Measurements from ENCODE around the gene P2RX4.
A peak's percentile ranks its signal among the peaks of the same experiment; 100 is the strongest.
"Not testable (repeated sequence)": the region's sequence is repeated elsewhere in the genome, so short reads cannot be mapped to it uniquely, and the experiment has no call there.

P2RX4 gene

DNA sequence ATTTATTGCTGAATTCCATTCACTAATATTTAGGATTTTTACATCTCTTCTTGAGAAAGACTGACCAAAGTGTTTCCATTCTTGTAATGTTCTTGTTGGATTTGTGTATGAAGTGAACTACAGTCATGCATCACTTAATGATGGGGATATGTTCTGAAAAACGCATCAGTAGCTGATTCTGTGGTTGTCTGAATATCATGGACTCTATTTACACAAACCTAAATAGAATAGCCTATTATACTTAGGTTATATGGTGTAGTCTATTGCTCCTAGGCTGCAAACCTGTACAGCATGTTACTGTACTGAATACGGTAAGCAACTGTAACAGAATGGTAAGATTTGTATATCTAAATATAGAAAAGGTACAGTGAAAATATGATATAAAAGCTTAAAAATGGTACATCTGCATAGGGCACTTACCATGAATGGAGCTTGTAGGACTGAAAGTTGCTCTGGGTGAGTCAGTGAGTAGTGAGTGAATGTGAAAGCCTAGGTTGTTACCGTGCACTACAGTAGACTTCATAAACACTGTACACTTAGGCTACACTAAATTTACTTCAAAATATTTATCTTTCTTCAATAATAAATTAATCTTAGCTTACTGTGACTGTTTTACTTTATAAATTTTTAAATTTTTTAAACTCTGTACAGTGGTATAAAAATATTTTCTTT is 27.6 kb upstream of the P2RX4 start:
- Mint-ChIP-seq H3K27ac (no peak overlapping the region), H3K4me3 (no peak overlapping the region), H3K36me3 (peaks cover 6% of the 10 kb centered on the region), H3K4me1 (peaks cover 4% of the 10 kb centered on the region), H3K27me3 (no peaks in the 10 kb centered on the region), H3K9me3 (no peaks in the 10 kb centered on the region)

DNA sequence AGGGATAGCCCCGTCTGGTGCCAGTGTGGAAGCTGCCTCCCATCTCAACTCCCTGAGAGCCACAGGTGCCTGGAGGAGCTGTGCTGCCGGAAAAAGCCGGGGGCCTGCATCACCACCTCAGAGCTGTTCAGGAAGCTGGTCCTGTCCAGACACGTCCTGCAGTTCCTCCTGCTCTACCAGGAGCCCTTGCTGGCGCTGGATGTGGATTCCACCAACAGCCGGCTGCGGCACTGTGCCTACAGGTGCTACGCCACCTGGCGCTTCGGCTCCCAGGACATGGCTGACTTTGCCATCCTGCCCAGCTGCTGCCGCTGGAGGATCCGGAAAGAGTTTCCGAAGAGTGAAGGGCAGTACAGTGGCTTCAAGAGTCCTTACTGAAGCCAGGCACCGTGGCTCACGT is 25.5 kb upstream of the P2RX4 start:
- no peak overlapping the region for H3K4me3 Mint-ChIP-seq
- H3K27ac Mint-ChIP-seq: no peak overlapping the region
- peaks cover 4% of the 10 kb centered on the region for H3K4me1 Mint-ChIP-seq
- no peaks in the 10 kb centered on the region for H3K27me3 Mint-ChIP-seq
- peaks cover 5% of the 10 kb centered on the region for H3K36me3 Mint-ChIP-seq
- H3K9me3 Mint-ChIP-seq: no peaks in the 10 kb centered on the region

DNA sequence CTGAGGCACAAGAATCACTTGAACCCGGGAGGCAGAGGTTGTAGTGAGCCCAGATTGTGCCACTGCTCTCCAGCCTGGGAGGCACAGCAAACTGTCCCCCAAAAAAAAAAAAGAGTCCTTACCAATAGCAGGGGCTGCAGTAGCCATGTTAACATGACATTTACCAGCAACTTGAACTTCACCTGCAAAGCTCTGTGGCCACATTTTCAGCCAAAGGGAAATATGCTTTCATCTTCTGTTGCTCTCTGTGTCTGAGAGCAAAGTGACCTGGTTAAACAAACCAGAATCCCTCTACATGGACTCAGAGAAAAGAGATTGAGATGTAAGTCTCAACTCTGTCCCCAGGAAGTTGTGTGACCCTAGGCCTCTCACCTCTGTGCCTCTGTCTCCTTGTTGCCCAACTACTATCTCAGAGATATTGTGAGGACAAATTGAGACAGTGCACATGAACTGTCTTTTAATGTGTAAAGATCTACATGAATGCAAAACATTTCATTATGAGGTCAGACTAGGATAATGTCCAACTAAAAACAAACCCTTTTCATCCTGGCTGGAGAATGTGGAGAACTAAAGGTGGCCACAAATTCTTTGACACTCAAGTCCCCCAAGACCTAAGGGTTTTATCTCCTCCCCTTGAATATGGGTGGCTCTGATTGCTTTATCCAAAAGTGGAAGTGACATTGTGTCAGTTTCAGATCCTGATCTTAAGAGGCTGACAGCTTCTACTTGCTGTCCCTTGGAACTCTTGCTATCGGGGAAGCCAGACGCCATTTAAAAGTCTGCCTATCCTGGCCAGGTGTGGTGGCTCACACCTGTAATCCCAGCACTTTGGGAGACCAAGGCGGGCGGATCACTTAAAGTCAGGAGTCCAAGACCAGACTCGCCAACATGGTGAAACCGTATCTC is 24.7 kb upstream of the P2RX4 start:
- H3K4me1 Mint-ChIP-seq: peaks cover 4% of the 10 kb centered on the region
- no peak overlapping the region for H3K27ac Mint-ChIP-seq
- H3K27me3 Mint-ChIP-seq: no peaks in the 10 kb centered on the region
- peaks cover 4% of the 10 kb centered on the region for H3K36me3 Mint-ChIP-seq
- H3K9me3 Mint-ChIP-seq: no peaks in the 10 kb centered on the region
- no peak overlapping the region for H3K4me3 Mint-ChIP-seq

DNA sequence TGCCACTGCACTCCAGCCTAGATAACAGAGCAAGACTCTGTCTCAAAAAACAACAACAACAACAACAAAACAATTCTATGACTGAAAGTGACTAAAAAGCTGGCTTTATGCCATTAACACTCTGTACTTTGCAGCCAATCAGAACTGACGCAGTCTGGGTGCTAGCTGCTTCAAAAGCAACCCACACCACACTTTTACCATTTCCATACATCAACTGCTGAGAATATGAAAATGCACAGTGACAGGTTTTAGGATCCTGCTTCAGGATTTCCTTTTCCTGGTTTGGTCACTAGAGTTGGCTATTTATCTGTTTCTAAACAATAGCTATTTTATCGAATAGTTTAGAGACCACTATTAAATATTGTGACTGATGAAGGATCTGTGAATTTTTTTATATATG is 23.1 kb upstream of the P2RX4 start:
- Mint-ChIP-seq H3K27ac (no peak overlapping the region), H3K9me3 (no peaks in the 10 kb centered on the region), H3K36me3 (peaks cover 3% of the 10 kb centered on the region), H3K27me3 (no peaks in the 10 kb centered on the region), H3K4me1 (peaks cover 4% of the 10 kb centered on the region), H3K4me3 (no peak overlapping the region)

DNA sequence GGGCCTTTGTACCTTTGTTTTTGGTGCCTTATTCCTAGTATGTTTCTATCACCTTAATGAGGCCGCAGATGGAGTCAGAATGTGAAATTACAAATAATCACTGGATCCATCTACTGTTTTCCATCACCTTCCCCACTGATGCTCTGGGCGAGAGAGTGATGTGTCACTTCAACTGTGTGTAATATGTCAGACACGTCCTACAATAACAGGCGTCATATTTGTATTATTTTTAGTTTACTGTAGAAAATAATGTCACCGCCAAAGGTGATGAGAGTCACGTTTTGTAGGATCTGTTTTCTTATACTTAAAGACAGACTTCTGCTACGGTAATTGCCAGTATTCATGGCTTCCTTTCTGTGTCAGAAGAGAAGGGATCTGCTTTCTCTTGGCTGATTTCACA is 22.4 kb upstream of the P2RX4 start:
- Mint-ChIP-seq H3K27ac (no peak overlapping the region), H3K9me3 (no peaks in the 10 kb centered on the region), H3K36me3 (peaks cover 3% of the 10 kb centered on the region), H3K4me3 (no peak overlapping the region), H3K27me3 (no peaks in the 10 kb centered on the region), H3K4me1 (no peaks in the 10 kb centered on the region)

DNA sequence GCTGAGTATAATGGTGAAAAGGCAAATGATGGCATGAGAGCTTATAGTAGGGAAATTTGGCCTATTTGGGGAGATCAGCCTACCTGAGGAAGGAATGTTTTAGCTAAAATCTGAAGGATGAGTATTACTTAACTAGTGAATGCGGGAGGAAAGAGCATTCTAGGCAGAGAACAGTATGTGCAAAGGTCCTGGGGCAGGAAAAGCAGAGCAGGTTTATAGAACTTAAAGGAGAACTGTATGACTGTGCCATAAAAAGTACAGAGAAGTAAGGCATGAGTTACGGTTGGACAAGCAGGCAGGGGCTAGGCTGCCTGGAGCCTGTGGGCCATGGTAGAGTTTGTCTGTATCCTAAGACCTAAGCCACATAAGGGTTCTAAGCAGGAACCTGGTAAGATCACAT is 21.7 kb upstream of the P2RX4 start:
- H3K4me1 Mint-ChIP-seq: no peaks in the 10 kb centered on the region
- H3K9me3 Mint-ChIP-seq: no peaks in the 10 kb centered on the region
- H3K4me3 Mint-ChIP-seq: no peak overlapping the region
- H3K27ac Mint-ChIP-seq: no peak overlapping the region
- no peaks in the 10 kb centered on the region for H3K27me3 Mint-ChIP-seq
- peaks cover 3% of the 10 kb centered on the region for H3K36me3 Mint-ChIP-seq

DNA sequence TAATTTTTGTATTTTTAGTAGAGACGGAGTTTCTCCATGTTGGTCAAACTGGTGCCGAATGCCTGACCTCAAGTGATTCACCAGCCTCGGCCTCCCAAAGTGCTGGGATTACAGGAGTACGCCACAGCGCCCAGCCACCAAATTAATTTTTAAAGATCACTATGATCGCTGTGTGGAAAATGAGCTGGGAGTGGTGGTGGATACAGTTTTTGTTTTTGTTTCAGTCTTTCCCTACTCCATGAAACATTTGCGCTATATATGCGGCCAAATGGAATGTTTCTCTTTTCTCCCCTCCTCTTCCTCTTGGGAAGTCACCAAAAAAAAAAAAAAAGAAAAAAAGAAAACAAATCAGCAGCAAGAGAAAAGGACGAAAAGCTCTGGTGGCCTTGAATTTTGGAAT is 20.8 kb upstream of the P2RX4 start:
- no peaks in the 10 kb centered on the region for H3K4me1 Mint-ChIP-seq

DNA sequence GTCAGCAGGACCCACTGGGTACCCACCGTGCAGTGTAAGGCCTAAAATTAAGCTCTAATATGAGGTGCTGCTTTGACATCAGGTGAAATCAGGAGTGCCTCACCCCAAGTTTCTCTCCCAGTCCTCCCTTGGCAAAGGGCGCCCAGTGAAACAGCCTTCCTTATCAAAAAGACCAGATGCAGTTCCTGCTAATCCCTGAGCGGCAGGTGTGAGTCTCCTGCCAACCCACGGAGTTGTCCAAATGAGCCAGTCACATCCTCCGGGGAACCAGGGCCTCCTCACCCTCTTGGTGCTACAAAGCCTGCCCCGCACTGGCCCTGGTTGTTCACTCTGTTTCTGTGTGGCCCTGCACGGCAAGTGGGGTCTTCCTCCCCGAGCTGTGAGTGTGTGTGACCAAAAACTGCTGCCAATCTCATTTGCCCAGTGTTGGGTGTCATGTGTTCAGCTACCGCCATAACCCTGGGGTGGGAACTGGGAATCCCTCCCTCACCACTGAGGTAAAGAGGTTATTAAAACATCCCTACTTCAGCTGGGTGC is 20.2 kb upstream of the P2RX4 start:
- no peaks in the 10 kb centered on the region for H3K4me1 Mint-ChIP-seq
- no peaks in the 10 kb centered on the region for H3K9me3 Mint-ChIP-seq
- no peak overlapping the region for H3K4me3 Mint-ChIP-seq
- peaks cover 3% of the 10 kb centered on the region for H3K36me3 Mint-ChIP-seq
- no peaks in the 10 kb centered on the region for H3K27me3 Mint-ChIP-seq
- no peak overlapping the region for H3K27ac Mint-ChIP-seq

More for the DNA sequence above, 20.8 kb upstream of the P2RX4 start:
- H3K36me3 Mint-ChIP-seq: peaks cover 3% of the 10 kb centered on the region
- H3K27me3 Mint-ChIP-seq: no peaks in the 10 kb centered on the region
- H3K9me3 Mint-ChIP-seq: no peaks in the 10 kb centered on the region
- no peak overlapping the region for H3K27ac Mint-ChIP-seq
- no peak overlapping the region for H3K4me3 Mint-ChIP-seq

DNA sequence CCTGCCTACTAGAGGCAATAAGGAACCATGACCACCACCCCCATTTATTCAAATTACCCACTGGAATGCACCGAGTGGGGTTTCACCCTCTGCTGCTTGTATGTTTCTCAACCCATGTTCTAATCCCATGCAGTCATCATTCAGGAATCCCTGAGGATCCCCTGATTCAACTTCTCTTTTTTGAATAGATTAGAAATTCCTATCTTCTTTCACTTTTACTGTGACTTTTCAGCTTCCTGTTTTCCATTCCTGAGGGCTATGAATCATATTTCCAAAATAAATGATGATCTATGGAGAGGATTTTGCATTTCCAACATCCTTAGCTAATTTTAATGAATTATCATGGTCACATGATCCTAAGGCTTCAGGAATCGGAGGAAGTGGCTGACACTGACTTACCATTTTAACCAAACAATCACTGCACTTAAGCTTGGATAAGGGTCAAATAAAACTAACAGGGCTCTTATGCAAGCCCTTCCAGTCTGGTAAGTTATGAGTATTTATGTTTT is 19.4 kb upstream of the P2RX4 start:
- Mint-ChIP-seq H3K4me1 (no peaks in the 10 kb centered on the region), H3K27ac (no peak overlapping the region)

DNA sequence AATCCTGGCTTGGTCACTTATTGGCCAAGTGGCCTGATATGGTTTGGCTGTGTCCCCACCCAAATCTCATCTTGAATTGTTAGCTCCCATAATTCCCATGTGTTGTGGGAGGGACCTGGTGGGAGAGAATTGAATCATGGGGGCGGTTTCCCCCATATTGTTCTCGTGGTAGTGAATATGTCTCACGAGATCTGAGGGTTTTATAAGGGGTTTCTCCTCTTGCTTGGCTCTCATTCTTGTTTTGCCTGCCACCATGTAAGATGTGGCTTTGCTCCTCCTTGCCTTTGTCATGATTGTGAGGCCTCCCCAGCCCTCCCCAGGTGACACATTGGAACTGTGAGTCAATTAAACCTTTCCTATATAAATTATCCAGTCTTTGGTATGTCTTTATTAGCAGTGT is 18.8 kb upstream of the P2RX4 start:
- Mint-ChIP-seq H3K36me3 (peaks cover 1% of the 10 kb centered on the region), H3K27me3 (no peaks in the 10 kb centered on the region), H3K27ac (no peak overlapping the region), H3K9me3 (no peaks in the 10 kb centered on the region), H3K4me1 (no peaks in the 10 kb centered on the region), H3K4me3 (no peak overlapping the region)

More for the DNA sequence above, 19.4 kb upstream of the P2RX4 start:
- Mint-ChIP-seq H3K9me3 (no peaks in the 10 kb centered on the region), H3K36me3 (peaks cover 3% of the 10 kb centered on the region), H3K27me3 (no peaks in the 10 kb centered on the region), H3K4me3 (no peak overlapping the region)

DNA sequence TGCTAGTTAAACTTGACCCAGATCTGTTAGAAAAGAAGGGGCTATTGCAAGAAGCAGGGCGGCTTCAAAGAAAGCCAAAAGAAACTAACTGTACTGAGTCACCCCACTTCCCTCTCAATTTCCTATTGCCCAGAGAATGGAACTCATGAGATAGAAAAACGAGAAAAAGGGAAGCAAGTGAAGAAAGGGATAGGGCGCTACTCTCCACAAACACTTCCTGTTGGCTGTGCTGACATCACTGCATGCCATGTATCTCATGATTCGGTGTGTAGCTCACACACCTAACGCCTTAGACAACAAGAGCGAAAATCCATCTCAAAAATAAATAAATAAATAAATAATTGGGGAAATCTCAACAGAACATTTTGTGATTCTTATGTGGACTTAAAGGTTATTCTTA is 13.0 kb upstream of the P2RX4 start:
- H3K27ac Mint-ChIP-seq: no peak overlapping the region
- H3K4me3 Mint-ChIP-seq: peak overlapping the region; percentile 54
- no peaks in the 10 kb centered on the region for H3K9me3 Mint-ChIP-seq
- no peaks in the 10 kb centered on the region for H3K36me3 Mint-ChIP-seq
- no peaks in the 10 kb centered on the region for H3K27me3 Mint-ChIP-seq
- H3K4me1 Mint-ChIP-seq: peaks cover 9% of the 10 kb centered on the region

DNA sequence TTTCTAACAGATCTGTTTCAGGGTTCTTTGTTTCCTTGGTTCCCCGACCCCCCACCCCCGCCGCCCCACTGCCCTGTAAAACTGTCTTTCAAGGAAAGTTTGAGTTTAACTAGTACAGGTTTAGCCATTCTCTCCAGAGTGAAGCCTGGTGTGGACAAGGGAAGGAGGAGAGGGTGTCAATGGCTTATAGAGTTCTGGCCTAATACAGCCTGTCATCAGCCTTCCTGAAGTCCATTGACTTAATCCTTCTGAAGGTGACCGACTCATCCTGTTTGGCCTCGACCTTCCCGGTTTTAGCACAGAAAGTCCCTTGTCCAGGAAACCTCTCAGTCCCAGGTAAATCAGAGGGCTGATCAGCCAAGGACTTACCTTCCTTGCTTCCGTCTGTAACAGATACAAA is 11.0 kb upstream of the P2RX4 start:
- Mint-ChIP-seq H3K36me3 (no peaks in the 10 kb centered on the region), H3K27me3 (no peaks in the 10 kb centered on the region), H3K9me3 (no peaks in the 10 kb centered on the region), H3K4me3 (no peak overlapping the region), H3K4me1 (peaks cover 9% of the 10 kb centered on the region), H3K27ac (no peak overlapping the region)

DNA sequence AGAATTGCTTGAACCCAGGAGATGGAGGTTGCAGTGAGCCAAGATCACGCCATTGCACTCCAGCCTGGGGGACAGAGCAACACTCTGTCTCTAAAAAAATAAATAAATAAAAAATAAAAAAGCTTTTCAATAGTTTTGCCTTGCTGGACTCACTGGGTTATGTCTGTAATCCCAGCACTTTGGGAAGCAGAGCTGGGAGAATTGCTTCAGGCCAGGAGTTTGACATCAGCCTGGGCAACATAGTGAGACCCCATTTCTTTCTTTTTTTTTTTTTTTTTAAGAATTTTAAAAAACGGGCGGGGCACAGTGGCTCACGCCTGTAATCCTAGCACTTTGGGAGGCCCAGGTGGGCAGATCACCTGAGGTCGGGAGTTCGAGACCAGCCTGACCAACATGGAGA is 8.8 kb upstream of the P2RX4 start:
- H3K9me3 Mint-ChIP-seq, H3K4me3 Mint-ChIP-seq, H3K27me3 Mint-ChIP-seq, H3K4me1 Mint-ChIP-seq, H3K36me3 Mint-ChIP-seq, H3K27ac Mint-ChIP-seq: not testable (repeated sequence)

DNA sequence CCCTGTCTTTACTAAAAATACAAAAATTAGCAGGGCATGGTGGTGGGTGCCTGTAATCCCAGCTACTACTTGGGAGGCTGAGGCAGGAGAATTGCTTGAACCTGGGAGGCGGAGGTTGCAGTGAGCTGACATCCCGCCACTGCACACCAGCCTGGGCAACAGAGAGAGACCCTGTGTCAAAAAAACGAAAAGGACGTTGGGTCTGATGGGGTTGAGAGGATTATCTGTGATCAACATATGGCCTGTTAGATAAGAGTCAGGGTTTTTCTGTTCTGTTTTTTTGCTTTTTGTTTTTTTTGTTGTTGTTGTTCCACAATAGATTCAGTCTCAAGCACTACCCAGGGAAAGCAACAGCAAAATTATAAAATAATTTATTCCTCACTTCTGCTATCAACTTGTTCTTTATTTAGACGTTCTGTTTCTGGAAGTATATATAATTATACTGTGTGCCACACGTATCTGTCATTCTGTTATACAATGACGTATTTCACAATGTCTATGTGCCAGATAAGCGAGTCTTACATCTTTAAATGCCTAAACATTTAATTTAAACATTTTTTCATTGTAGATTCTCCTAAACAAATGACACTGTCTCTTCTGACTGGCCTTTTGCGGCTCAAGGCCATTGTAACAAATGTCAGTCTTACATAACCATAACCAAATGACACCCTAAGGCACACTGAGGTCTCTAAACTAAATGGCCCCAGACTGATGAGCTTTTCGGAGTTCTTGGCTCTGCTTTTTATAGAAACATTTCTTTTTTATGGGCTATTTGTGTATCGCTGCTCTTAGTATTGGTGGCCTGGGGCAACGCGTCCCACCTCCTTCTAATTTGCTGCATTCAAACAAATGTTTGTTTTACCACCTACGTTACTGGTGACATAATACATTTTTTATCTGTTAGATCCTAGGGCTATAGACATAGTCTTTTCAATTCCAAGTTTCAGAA is 7.2 kb upstream of the P2RX4 start:
- H3K27ac Mint-ChIP-seq: no peak overlapping the region
- no peaks in the 10 kb centered on the region for H3K9me3 Mint-ChIP-seq
- H3K36me3 Mint-ChIP-seq: no peaks in the 10 kb centered on the region
- no peaks in the 10 kb centered on the region for H3K27me3 Mint-ChIP-seq
- H3K4me3 Mint-ChIP-seq: no peak overlapping the region
- peaks cover 3% of the 10 kb centered on the region for H3K4me1 Mint-ChIP-seq

DNA sequence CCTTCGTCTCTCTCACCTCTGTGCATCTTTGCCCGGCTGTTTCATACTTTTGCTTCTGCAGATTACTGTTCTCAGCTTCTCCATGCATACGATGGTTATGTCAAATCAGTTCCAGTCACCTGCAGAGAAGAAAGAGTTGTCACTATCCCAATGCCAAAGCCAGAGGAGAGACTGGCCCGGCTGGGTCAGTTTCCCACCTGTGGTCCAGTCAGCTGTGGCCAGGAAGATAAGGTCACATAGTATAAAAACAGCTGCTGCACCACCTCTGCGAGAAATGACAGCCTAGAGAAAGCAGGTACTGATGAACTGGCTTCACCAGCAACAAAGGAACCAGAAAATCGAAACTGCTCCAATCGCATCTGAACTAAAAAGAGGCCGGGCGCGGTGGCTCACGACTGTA is 6.4 kb upstream of the P2RX4 start:
- Mint-ChIP-seq H3K27me3 (no peaks in the 10 kb centered on the region), H3K36me3 (no peaks in the 10 kb centered on the region), H3K27ac (no peak overlapping the region)

More for the DNA sequence above, 6.4 kb upstream of the P2RX4 start:
- no peaks in the 10 kb centered on the region for H3K9me3 Mint-ChIP-seq
- no peak overlapping the region for H3K4me3 Mint-ChIP-seq
- H3K4me1 Mint-ChIP-seq: no peaks in the 10 kb centered on the region
